GM12864 (cell line): ENCODE measurements around the gene OSBPL10.

Source experiments
- DNase-seq: peaks from one replicate; pipeline ENCODE4 v3.0.0-alpha.2; 2011; ENCODE audit warnings: low read depth
- H3K4me3 ChIP-seq: 2 replicates; pipeline ENCODE4 v1.5.1; 2011; ENCODE audit warnings: mild to moderate bottlenecking, low read depth, low read length, control low read depth
- TF ChIP-seq, protein P1 (sequence below): IDR thresholded peaks from 2 replicates; pipeline ENCODE4 v1.5.1; 2011; ENCODE audit warnings: low read depth, mild to moderate bottlenecking, moderate library complexity, low read length, control low read depth, inconsistent platforms; ENCODE audit errors: missing control alignments

Gene OSBPL10

DNA sequence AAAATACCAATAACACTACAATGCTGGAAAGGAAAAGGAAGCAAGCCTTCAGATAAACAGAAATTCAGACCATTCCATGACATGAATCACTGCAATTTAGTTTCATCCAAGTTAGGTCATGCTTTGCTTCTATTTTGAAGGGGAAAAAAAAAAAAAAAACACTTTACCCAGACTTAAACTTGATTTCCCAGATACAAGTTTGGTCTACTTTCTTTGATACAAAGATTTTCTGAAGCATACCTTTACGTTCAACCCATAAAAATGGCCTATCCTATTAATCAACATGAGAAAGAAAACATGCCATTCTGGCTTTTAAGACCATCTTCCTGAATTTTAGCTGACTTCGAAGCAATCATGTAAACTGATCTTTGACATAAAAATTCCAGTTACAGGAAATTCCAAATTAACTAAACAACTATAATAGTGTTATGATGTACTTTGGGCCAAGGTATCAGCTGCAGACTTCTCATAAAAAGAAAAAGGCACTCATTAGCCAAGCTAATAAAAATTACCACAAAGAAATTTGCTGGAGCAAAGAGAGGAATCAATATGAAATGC is 12.6 kb downstream of the OSBPL10 start:
- no peak overlapping the region for H3K4me3 ChIP-seq
- TF ChIP-seq, protein P1, sequence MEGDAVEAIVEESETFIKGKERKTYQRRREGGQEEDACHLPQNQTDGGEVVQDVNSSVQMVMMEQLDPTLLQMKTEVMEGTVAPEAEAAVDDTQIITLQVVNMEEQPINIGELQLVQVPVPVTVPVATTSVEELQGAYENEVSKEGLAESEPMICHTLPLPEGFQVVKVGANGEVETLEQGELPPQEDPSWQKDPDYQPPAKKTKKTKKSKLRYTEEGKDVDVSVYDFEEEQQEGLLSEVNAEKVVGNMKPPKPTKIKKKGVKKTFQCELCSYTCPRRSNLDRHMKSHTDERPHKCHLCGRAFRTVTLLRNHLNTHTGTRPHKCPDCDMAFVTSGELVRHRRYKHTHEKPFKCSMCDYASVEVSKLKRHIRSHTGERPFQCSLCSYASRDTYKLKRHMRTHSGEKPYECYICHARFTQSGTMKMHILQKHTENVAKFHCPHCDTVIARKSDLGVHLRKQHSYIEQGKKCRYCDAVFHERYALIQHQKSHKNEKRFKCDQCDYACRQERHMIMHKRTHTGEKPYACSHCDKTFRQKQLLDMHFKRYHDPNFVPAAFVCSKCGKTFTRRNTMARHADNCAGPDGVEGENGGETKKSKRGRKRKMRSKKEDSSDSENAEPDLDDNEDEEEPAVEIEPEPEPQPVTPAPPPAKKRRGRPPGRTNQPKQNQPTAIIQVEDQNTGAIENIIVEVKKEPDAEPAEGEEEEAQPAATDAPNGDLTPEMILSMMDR, result no peak
- DNase-seq, result no peak

DNA sequence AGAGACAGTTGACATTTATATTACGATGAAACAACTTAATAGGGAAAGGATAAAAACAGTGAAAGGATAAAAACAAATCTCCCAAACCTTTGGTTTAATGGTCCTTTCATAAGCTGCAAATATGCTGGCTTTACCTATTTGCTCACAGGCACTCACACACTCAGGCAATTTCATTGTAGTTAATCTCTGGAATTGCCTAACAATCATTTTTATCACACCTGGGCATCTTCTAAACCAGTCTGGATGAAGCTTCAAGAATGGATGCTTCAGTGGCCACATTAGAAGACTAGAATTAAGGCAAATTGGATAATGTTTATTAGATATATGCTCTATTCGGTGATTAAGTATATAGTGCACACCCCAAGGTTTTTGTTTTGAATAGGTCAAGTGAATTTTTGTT is 13.5 kb downstream of the OSBPL10 start:
- TF ChIP-seq, protein P1, result no peak
- no peak overlapping the region for H3K4me3 ChIP-seq
- no peak for DNase-seq

GRCh38 chr3:31966978-31967591 is 14.0 kb downstream of the OSBPL10 start:
- TF ChIP-seq, protein P1, result no peak
- H3K4me3 ChIP-seq, result no peak overlapping the region
- no peak for DNase-seq

GRCh38 chr3:31962801-31963205 is 18.3 kb downstream of the OSBPL10 start:
- TF ChIP-seq, protein P1, result no peak
- H3K4me3 ChIP-seq, result no peak overlapping the region
- no peak for DNase-seq

DNA sequence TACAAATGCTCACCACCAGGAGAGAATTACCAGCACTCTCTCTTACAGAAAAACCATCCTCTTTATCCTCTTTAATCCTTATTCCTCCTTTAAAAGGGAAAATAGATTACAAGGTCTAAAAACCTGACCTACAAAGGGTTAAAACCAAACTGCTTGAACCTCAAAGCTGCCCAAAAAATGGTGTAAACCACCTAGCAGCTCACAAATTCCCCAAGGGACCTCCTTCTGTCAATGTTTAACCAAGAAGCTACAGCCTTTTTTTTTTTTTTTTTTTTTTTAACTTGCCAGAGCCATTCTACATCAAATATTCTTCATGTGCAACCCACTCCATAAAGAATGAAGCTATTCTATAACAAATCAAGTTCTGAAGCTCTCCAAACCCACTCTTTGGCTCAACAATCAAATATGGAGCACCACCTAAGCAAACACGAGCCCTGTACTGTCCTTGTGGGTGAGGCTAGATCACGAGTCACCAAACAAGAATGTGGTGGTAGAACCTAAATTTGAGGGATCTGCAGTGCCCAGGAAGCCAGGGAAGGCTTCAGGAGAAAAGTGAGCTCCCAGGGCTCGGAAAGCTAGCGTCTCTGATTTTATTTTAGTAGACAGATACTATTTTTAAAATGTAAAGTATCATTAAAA is 20.1 kb downstream of the OSBPL10 start:
- no peak overlapping the region for H3K4me3 ChIP-seq
- no peak for DNase-seq
- TF ChIP-seq, protein P1, result no peak

GRCh38 chr3:31959951-31960792 is 20.9 kb downstream of the OSBPL10 start:
- H3K4me3 ChIP-seq, result no peak overlapping the region
- TF ChIP-seq, protein P1, result no peak
- DNase-seq, result no peak
